DND-41 (cell line): ENCODE measurements around the gene LMX1B.

Experiments
- EZH2 ChIP-seq: IDR thresholded peaks from 3 replicates; pipeline ENCODE4 v1.6.1; 2012; ENCODE audit warnings: borderline replicate concordance, low read depth, mild to moderate bottlenecking, moderate library complexity, low read length, inconsistent platforms; ENCODE audit not compliant: severe bottlenecking
- TF ChIP-seq, protein P1 (sequence below): IDR thresholded peaks from 2 replicates; pipeline ENCODE4 v1.5.1; 2012; ENCODE audit warnings: borderline replicate concordance, low read length, moderate library complexity, mild to moderate bottlenecking; ENCODE audit not compliant: poor library complexity, severe bottlenecking; ENCODE audit errors: extremely low read depth

DNA sequence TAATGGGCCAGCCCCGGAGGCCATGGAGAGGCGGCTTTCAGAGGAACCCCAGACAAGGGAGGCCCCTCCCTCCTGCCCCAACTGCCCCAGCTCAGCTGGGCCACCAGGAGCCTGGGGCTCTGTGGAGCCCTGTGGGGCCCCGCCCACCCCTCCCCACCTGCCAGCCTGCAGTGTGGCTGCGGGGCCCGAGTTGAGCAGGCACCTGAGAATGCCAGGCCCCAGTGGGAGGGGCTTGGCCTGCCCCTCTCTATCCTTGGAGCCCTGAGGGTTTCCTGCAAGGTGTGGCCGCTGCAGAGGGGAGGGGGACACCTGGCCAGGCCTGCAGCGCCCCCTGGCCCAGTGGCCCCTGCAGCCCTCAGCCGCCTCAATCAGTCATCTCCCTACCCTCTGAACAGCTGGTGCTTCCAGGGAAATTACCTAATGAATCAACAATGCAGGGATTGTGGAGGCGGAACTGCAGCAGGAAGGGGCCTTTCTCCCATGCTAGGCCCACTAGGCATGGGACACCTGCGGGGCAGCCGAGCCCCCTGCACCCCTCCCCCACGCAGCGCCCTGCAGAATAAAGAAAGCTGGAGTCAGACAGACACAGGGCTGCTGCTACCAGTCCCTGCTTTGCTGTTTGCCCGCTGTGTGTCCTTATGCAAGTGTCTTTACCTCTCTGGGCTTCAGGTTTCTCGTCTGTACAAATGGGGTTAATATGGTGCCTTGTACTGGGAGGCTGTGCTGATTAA, 48.0 kb downstream of the LMX1B start:
- TF ChIP-seq, protein P1, sequence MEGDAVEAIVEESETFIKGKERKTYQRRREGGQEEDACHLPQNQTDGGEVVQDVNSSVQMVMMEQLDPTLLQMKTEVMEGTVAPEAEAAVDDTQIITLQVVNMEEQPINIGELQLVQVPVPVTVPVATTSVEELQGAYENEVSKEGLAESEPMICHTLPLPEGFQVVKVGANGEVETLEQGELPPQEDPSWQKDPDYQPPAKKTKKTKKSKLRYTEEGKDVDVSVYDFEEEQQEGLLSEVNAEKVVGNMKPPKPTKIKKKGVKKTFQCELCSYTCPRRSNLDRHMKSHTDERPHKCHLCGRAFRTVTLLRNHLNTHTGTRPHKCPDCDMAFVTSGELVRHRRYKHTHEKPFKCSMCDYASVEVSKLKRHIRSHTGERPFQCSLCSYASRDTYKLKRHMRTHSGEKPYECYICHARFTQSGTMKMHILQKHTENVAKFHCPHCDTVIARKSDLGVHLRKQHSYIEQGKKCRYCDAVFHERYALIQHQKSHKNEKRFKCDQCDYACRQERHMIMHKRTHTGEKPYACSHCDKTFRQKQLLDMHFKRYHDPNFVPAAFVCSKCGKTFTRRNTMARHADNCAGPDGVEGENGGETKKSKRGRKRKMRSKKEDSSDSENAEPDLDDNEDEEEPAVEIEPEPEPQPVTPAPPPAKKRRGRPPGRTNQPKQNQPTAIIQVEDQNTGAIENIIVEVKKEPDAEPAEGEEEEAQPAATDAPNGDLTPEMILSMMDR: no peak
- no peak for TF ChIP-seq EZH2
